Stimulated activated CD4-positive, alpha-beta T cell treated with anti-CD3 and anti-CD28 coated beads, TNF-alpha, amount 100 ng/mL, for 4 hours (primary cell): ENCODE data around the gene C2orf80.
"Not testable (repeated sequence)": the region's sequence is repeated elsewhere in the genome, so short reads cannot be mapped to it uniquely, and the experiment has no call there.

Experiments
- DNase-seq, 3 experiments: peaks; one replicate each; pipeline ENCODE4 v3.0.0-alpha.2; 2020; ENCODE audit warnings: low read depth in 3 of 3

C2orf80 gene

GRCh38 chr2:208135794-208136715, 53.8 kb downstream of the C2orf80 start:
- no peak for DNase-seq

- DNase-seq: no peak
Measured at GRCh38 chr2:208134928-208135586, 54.8 kb downstream of the C2orf80 start.

- DNase-seq: no peak
Measured at GRCh38 chr2:208130712-208131110, 59.1 kb downstream of the C2orf80 start.

GRCh38 chr2:208129744-208130711, 59.8 kb downstream of the C2orf80 start, which contains the start of gene CRYGC:
Gene CRYGC, minus strand, starts transcription at chr2:208129828. Its CDS starts 36 bp downstream, at chr2:208129792.
- no peak for DNase-seq

GRCh38 chr2:208128136-208128535, 61.7 kb downstream of the C2orf80 start:
- no peak for DNase-seq

- DNase-seq: no peak
Measured at GRCh38 chr2:208127090-208127489, 62.7 kb downstream of the C2orf80 start.

- DNase-seq: no peak
Measured at GRCh38 chr2:208125251-208125650, 64.6 kb downstream of the C2orf80 start.

- not testable (repeated sequence) for DNase-seq
Measured at GRCh38 chr2:208124013-208124715, 65.7 kb downstream of the C2orf80 start, which contains the start of gene CRYGD. Gene CRYGD, minus strand, starts transcription at chr2:208124524. Its CDS starts 51 bp downstream, at chr2:208124473.

GRCh38 chr2:208122248-208122647, 67.6 kb downstream of the C2orf80 start:
- no peak for DNase-seq

GRCh38 chr2:208118918-208119317, 70.9 kb downstream of the C2orf80 start:
- no peak for DNase-seq

- DNase-seq: not testable (repeated sequence)
Measured at GRCh38 chr2:208117390-208117789, 72.4 kb downstream of the C2orf80 start.
